GM12891 (cell line): ENCODE measurements around the gene POLR1F.

ENCODE experiments used
- POLR2A ChIP-seq: IDR thresholded peaks from 2 replicates; pipeline ENCODE4 v1.6.1; 2011; ENCODE audit warnings: low read depth, low read length, control low read depth
- POLR2AphosphoS5 ChIP-seq: IDR thresholded peaks from 2 replicates; pipeline ENCODE4 v1.6.1; 2011; ENCODE audit warnings: low read depth, low read length, control low read depth
- TAF1 ChIP-seq: IDR thresholded peaks from 2 replicates; pipeline ENCODE4 v1.6.1; 2011; ENCODE audit warnings: low read depth, low read length, control low read depth

GRCh38 chr7:19696926-19697325 lies 11.9 kb downstream of the POLR1F start:
- no peak for TF ChIP-seq POLR2A
- TF ChIP-seq POLR2AphosphoS5: no peak
- TF ChIP-seq TAF1: no peak
